Central memory CD4-positive, alpha-beta T cell (primary cell): ENCODE results near the gene DLG4.

Experiments used
- DNase-seq: peaks from one replicate; pipeline ENCODE4 v3.0.0; 2022

The DLG4 gene

DNA sequence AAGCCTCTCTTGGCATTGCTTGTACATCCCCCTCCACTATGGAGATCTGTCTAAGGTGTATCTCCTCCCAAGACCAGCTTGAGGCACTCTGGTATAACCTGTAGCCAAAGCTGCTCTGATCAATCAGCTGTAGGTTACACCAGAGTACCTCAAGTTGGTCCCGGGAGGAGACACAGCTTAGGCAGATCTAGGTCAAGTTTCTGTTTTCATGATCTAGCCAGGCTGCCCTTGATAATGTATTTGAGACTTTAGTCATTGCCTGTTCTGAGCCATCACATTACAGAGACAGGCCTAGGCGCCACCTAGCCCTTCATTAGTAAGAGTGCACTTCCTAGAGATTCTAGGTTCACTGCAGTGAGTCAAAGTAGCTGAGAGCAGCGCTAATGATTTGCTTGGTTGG, 71.9 kb downstream of the DLG4 start:
- DNase-seq = no peak

DNA sequence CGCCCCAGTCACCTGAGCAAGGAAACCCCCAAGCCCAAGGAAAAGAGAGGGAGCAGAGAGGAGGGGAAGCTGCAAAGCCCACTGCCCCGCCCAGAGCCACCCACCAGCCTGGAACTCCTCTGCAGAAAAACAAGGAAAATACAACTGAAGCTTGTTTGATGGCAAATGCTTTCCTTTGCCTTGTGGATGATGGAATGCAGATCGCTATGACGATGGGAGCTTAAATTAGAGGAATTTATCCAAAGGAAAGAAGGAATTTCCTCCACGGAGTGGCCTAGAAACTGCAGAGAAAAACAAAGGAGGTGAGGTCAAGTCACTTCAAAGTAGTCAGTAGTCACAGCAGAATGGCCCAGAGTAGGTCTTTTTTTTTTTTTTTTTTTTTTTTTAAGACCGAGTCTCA, 73.5 kb downstream of the DLG4 start:
- no peak for DNase-seq

DNA sequence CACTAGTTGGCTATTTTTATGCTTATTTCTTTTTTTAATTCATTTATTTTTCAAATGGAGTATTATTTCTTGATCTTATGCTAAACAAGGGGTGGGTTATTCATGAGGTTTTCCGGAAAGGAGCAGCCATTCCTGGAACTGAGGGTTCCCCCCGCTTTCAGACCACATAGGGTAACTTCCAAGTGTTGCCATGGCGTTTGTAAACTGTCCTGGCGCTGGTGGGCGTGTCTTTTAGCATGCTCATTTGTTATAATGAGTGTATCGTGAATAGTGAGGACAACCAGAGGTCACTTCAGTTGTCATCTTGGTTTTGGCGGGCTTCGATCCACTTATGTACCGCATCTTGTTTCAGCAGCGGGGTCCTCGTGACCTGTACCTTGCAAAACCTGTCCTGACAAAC, 75.4 kb downstream of the DLG4 start:
- no peak for DNase-seq

DNA sequence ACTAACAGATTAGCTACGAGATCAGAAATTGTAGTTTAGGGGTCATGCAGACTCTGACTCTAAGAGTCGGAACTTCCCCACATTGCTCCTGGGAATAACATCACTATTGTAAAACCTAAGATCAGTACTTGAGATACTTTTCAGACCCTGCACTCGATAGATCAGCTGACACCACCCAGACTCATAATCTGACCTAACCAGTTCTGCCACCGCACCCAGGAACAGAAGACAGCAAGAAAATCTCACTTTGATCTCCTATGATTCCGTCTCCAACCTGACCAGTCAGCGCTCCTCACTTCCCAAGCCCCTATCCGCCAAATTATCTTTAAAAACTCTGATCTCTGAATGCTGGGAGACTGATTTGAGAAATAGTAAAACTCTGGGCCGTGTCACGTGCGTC, 77.8 kb downstream of the DLG4 start:
- no peak for DNase-seq

DNA sequence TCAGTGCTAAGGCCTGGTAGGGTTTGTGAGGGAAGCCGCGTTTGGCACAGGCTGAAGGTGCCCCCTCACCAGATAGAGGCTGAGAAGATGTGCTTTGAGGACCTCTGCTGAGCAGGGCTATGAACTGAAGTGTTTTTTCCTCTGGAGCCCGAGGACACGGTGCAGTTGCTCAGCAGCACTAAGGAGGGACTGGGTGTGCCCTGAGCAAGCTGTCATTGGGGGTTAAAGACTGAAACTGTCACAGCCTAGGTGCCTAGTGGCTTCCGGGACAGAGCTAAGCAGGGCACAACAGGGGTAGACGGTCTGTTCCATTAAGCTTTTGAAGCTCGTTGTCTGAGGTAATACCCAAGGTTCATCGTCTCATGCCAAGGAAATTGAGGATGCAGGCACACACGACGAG, 80.2 kb downstream of the DLG4 start:
- no peak for DNase-seq

DNA sequence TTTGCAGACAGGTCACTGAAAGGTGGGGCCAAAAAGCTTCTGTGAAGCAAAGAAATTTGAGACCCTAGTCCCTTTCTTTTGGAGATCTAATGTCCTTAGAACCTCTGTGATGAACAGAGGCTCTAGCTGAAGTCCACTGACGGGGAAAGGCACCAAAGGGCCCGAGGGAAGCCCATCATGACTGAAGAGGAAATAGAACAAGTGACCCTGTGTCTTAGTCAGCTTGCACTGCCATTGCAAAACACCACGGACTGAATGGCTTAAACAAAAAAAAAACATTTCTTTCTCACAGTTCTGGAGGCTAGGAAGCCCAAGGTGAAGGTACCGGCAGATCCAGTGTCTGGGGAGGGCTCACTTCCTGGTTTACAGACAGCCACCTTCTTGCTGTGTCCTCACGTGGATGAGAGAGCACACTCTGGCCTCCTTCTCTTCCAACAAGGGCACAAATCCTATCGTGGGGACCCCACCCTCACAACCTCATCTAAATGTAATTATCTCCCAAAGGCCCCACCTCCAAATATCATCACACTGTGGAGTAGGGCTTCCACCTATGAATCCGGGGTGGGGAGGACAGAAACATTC, 80.7 kb downstream of the DLG4 start:
- no peak for DNase-seq

DNA sequence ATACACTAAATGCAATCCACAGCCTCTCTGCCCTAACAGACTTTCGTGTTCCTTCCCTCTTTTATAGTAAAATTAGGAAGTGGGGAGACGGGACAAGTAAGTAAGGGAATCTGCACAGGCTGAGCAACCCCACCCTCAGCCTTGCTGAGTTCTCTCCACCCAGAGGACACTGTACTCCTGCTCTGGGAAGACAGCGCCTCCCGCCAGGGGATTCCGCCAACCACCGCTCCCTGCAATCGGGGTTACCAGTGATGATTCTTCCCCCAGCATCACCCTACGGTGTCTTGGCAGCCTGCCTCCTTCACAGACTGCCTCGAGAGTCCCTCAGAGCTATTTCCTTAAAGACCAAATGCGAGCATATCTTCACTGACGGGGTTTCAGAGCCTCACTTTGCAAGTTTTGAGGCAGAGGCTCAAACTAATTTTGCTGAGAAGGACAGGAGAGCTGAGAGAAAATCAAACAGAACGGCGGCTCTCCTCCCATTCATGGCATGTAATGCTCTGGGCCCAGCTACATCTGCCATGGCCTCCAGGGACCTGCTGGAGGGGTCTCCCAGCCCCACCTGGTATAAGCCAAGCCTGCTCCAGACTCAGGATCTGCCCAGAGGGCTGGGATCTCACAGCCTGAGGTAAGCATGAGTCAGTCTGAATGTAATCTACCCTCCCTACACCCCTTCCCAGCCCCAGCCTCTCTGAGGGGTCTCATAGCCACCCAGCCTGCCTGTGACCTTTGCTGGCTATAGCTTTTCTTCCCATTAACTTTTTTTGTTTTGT, 82.3 kb downstream of the DLG4 start:
- no peak for DNase-seq
